Cerebellar nuclear complex (tissue), 1 donor: ENCODE results near the gene NLRP3.

ENCODE experiments used
- DNase-seq, 2 experiments: peaks; one replicate each; lab custom pipeline; 2025; lab: John Stamatoyannopoulos, UW

The NLRP3 gene

DNA sequence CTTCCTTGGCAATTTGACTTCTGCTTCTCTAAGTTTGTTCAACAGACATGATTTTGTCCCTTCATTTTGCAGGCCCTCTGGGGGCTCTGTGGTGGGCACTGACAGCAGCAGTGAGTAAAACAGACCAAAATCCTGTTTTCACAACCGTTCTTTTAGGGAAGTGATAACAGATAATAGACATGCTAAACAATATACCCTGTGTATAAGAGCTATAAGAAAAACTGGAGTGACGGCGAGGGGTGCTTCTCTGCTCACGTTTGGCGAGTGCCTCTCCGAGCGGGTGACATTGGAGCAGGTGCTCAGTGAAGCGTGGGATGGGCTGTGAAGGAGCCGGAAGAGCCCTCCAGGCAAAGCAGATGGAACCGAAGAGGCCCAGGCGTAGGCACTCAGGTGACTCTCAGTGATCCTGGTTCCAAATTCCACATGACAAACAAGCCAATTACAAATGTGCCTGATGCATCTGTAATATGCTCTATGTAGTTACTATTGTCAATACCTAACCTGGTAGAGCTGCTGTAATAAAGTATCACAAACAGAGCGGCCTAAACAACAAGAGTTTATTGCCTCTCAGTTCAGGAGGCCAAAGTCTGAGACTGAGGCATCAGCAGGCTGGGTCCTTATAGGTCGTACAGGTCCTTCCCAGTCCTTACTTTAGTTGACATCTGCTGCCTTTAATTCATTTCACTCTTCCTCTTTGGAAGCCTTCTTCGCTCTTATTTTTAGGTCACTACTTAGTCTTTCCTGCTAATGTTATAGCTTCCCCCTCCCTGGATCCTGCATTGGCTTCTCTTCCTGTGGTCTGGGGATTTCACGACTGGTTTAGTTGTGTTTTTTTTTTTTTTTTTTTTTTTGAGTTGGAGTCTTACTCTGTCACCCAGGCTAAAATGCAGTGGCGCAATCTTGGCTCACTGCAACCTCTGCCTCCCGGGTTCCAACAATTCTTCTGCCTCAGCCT lies 21.9 kb downstream of the NLRP3 start:
- no peak for DNase-seq

- no peak for DNase-seq
These were observed 24.1 kb downstream of the NLRP3 start for GRCh38 chr1:247440001-247440620.

- no peak for DNase-seq
These were observed 25.6 kb downstream of the NLRP3 start for GRCh38 chr1:247441606-247442005.

DNA sequence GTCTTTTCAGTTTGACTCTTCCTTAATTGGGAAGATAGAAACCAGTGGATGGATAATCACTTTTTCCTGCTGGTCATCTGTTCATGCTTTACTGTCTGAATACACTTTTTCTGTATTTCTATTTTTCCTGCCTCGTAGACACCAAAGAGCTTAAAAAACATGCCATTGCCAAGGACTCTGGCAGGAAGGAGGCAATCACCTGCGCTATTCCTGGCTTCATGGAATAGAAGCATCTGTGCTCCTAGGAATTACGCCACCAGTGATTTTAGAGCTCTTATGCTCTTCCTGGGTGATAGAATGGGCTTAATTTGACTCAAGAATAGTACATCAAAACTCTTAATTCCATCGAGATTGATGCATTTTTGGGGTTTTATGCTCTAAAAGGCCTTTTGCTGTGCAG lies 26.2 kb downstream of the NLRP3 start:
- no peak for DNase-seq

DNA sequence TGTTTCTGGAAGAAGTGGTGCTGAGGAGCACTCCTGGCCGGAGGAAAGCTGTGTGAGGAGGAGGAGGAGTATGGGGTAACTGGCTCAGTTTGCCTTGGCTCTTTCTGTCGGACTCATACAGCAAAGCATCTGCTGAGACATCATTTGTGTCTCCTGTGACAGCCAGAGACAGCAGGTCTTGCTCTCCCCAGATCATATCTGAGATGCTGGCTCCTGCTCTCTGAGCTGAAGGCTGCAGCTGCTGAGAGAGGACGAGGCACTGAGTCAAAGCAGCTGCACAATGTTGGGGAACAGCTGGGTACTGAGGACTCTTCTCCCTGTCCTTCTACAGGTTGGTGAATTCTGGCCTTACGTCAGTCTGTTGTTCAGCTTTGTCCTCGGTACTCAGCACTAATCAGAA lies 27.7 kb downstream of the NLRP3 start:
- no peak for DNase-seq

DNA sequence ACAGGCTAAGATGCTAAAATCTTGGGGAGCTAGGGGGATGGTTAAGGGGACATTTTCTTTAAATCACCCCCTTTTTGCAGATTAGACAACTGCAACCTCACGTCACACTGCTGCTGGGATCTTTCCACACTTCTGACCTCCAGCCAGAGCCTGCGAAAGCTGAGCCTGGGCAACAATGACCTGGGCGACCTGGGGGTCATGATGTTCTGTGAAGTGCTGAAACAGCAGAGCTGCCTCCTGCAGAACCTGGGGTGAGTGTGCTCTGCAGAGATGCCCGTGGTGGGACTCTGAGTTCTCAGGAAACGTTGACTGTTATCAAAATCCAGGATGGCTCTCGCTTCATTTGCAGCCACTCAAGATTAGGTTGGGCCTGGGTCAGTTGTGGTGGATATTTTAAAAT lies 28.6 kb downstream of the NLRP3 start:
- no peak for DNase-seq

DNA sequence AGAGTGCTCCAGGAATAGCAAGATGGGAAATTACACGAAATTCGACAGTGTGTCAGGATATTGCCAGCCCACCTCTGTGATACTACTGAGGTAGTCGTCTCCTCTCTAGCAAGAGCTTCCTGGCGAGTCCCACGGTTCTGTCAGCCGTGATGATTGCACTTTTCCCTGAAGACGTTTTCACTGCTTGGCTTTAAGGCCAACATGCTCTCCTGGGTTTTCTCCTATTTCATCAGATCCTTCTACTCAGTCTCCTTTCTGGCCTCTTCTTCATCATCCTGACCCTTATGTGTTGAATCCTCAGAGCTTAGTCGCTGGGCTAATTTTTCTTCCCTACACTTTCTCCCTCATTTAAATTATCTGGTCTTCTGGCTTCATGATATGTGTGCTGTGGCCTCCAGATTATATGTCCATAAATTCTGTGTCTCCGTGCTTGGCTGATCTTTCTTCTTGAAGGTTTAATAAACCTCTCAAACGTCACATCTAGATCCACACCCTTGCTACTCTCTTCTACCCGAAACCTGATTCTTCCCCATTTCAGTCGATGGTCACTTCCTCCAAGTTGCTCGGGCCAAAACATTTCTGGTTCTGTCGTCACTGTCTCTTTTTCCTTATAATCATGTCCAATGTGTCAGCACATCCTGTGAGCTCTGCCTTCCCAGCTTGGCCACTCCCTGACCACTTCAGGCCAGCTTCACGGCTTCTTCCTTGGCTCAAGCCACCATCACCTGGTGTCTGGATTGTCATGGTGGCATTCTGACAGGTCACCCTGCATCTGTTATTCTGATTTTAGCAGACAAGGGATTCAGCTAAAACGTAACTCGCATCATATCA lies 29.8 kb downstream of the NLRP3 start:
- no peak for DNase-seq

DNA sequence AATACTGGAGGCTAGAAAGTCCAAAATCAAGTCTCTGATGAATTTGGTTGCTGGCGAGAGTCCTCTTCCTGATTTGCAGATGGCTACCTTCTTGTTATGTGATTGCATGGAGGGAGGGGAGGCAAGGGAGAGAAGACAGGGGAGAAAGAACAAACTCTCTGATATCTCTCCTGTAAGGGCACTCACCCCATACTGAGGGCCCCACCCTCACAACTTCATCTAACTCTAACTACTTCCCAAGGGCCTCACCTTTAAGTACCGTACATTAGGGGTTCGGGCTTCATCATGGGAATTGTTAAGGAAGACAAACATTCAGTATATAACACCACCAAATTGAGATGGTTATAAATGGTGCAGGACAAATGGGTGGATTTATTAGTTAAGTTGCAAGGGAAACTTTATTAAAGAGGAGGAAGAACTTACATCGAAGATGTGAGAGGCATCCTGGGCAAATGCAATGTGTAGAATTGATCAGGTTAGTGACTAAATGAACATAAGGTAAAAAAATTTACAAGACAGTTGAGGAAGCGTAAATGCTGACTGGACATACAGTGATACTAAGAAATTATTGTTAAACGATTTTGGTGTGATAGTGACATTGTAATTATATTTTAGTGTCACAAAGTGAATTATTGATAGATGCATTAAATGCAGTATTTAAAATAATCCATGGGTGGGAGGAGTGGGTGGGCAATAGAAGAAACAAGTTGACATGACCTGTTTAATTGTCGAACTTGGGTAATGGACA lies 31.4 kb downstream of the NLRP3 start:
- DNase-seq = no peak

DNA sequence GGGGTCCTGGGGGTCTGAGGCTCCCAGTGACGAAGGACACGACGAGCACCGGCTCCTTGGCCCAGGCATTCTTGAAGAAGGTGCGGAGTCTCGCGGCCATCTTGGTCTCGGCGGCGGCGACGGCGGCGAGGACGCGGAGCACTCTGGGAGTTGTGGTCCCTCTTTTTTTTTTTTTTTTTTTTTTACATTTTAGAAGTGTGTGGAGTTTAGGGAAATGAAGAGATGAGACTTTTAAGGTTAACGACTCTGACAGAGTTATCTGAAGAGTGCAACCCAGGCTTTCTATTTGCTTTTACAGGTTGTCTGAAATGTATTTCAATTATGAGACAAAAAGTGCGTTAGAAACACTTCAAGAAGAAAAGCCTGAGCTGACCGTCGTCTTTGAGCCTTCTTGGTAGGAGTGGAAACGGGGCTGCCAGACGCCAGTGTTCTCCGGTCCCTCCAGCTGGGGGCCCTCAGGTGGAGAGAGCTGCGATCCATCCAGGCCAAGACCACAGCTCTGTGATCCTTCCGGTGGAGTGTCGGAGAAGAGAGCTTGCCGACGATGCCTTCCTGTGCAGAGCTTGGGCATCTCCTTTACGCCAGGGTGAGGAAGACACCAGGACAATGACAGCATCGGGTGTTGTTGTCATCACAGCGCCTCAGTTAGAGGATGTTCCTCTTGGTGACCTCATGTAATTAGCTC lies 32.3 kb downstream of the NLRP3 start:
- no peak for DNase-seq

GRCh38 chr1:247451388-247452010 lies 35.5 kb downstream of the NLRP3 start:
- no peak for DNase-seq

DNA sequence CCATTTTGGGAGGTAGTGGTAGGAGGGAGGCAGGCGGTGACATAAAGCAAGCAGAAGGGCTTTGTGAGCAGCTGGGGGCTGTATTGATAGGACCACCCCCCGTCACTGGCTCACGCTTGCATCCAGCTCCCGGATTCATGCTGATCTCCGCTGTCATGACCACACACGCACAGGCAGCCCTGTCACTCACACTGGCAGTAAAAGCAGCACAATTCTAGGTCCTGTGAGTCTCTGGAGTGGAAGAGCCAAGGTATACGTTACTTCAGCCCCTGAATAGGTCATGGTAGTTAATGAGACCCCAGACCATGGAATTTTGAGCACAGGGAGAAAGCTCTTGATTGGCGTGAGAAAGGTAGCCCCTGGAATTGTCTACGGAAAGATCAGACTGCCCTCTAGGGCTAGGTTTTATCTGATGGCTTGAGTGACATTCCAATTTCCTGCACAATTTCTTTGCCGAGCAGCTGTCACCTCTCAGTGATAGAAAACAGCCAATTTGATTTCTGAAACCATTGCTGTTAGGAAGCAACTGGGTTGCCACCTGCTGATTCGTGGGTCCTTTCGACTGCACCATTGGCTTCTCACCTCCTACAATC lies 36.6 kb downstream of the NLRP3 start:
- no peak for DNase-seq

DNA sequence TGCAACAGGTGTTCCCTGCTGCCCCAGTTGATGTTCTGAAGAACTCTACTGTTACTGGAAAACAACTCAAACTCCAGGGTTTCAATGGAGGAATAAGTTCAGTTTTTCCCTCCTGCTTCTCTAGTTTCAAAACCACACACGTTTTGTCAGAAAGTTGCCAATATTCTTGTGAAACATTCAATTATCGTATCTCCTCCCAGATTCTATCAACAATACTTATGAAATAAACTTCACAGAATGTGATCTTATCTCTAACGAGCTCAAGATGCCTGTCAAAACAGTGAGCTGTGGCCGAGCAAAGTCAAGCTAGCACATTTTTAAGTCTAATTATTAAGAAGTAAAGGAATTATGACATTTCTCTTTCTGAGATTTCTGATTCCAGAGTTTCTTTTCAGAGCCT lies 37.3 kb downstream of the NLRP3 start:
- no peak for DNase-seq

- DNase-seq = no peak
These were observed 38.0 kb downstream of the NLRP3 start for GRCh38 chr1:247453997-247454396.

GRCh38 chr1:247456021-247456420 lies 40.0 kb downstream of the NLRP3 start:
- DNase-seq = no peak

DNA sequence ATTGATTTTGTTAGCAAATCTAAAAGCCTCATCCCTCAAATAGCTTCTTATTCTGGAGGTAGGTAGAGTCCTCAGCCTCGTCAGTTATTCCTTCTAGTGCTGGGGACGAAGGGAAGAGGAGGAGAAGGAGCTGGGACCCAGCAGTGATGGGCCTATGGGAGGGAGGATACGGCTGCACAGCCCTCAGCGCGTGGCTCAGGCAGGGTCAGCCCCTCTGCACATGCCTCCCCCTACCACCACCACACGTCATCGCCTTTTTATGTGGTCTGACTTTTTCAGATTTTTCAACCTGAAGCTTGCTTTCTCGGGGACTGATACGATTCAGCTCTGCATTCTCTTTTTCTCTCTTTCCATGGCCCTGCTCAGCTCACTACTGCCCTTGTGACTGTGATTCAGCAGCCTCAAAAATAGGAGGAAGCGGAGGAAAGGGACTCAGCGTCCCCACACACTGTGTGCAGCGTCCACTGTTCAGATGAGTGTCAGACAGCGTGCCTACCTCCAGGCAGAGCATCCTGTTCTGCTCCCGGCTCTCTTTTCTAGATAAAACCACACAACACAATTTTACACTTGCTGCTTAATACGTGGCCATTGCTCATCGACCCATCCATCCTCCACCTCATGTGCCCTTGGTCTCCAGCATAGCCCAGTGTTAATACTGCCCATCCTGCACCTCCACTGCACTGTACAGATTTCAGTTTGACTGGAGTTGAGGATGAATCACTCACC lies 41.1 kb downstream of the NLRP3 start:
- no peak for DNase-seq

- DNase-seq = no peak
These were observed 43.5 kb downstream of the NLRP3 start for GRCh38 chr1:247459507-247459906.

GRCh38 chr1:247465796-247466195 lies 49.8 kb downstream of the NLRP3 start:
- no peak for DNase-seq

DNA sequence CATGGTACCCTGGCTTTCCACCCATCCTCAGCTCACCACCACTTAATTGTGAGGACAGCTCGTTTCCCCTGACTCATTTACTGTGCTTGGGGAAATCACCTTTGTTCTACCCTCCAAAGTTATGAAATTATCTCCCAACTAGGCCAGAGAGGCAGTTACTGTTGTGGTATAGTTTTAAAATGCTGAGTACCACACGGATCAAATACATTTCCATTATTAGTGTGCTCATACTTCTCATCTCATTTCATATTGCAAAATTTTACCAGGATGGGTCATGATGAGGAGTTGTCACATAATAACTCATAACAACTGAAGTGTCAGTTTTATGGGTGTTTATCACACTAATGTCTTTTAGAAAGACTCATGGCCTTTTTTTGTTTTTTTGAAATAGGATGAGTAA lies 51.2 kb downstream of the NLRP3 start:
- no peak for DNase-seq

GRCh38 chr1:247468481-247469140 lies 52.6 kb downstream of the NLRP3 start:
- no peak for DNase-seq
